ENCODE results near the gene TSC22D4. TPM values are rescaled to one million over a fixed set of nuclear protein-coding genes. Genes with fewer than 3 reads are reported as not detected.
A peak's percentile ranks its signal among the peaks of the same experiment; 100 is the strongest.

The TSC22D4 gene
- total and polyA plus RNA-seq, 9 of the 15 experiments (the other 6 are each of a cell fraction or from before 2014, with no cell fraction given), result 0.37 to 107 (median 28.7) TPM

DNA sequence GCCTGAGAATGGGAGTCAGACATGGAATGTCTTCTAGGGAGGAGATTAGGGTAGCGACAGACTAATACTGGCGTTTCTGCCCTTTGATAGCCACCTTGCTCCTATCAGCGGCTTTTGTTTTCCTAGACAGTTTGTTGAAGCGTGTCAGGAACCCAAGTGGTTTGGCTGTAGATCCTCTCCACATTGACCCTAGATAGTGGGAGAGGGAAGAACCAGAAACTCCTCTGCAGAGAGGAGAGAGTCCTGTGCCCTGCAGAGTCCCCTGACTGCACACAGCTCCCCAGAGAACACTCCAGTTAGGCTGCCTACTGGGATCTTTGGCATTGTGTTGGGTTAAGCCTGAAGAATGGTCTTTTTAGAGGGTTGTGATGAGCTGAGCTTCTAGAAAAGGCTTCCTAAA, 47.0 kb downstream of the TSC22D4 start (continued):
- TF ChIP-seq ATF1 (CRISPR knock-in tag; IDR thresholded peaks at IDR 0.05) (no peak), ATF1 (tag; IDR thresholded peaks at IDR 0.05) (no peak), RFX5 (IDR thresholded peaks at IDR 0.05; ENCODE audit: low read depth, low read length) (no peak), ZNF24 (IDR thresholded peaks at IDR 0.05) (no peak), FOXM1 (IDR thresholded peaks at IDR 0.05; ENCODE audit: low read depth) (no peak), FOXM1 (CRISPR knock-in tag; IDR thresholded peaks at IDR 0.05; ENCODE audit: low read depth) (no peak), KAT7 (CRISPR knock-in tag; IDR thresholded peaks at IDR 0.05; ENCODE audit: borderline replicate concordance) (peak; percentile 73; the same call in 1 of the 2 replicates), JUND (IDR thresholded peaks at IDR 0.05; ENCODE audit: borderline replicate concordance, low read depth, low read length) (no peak), JUND (tag; IDR thresholded peaks at IDR 0.05; ENCODE audit: borderline replicate concordance, low read depth, low read length) (no peak; the same call in 2 of the 3 replicates), ZNF316 (IDR thresholded peaks at IDR 0.05) (no peak), ADNP (tag; IDR thresholded peaks at IDR 0.05) (no peak), MCM2 (IDR thresholded peaks at IDR 0.05; ENCODE audit: low read depth) (no peak), ZNF75A (CRISPR knock-in tag; IDR thresholded peaks at IDR 0.05) (no peak), BRF1 (IDR thresholded peaks at IDR 0.05; ENCODE audit: borderline replicate concordance, extremely low read depth, insufficient read length) (no peak), STAT5B (CRISPR knock-in tag; IDR thresholded peaks at IDR 0.05) (no peak), ESRRA (IDR thresholded peaks at IDR 0.05; ENCODE audit: borderline replicate concordance, low read depth) (no peak), ZNF644 (tag; IDR thresholded peaks at IDR 0.05; ENCODE audit: low read depth) (no peak), BDP1 (IDR thresholded peaks at IDR 0.05; ENCODE audit: insufficient read depth, insufficient read length) (no peak), ATF7 (IDR thresholded peaks at IDR 0.05) (no peak), SIRT6 (IDR thresholded peaks at IDR 0.05; ENCODE audit: low read depth, low read length) (no peak), ZSCAN29 (IDR thresholded peaks at IDR 0.05) (no peak), CBX5 (IDR thresholded peaks at IDR 0.05; ENCODE audit: borderline replicate concordance, low read depth) (no peak), CC2D1A (IDR thresholded peaks at IDR 0.05) (no peak)
- TF ChIP-seq, protein P1, sequence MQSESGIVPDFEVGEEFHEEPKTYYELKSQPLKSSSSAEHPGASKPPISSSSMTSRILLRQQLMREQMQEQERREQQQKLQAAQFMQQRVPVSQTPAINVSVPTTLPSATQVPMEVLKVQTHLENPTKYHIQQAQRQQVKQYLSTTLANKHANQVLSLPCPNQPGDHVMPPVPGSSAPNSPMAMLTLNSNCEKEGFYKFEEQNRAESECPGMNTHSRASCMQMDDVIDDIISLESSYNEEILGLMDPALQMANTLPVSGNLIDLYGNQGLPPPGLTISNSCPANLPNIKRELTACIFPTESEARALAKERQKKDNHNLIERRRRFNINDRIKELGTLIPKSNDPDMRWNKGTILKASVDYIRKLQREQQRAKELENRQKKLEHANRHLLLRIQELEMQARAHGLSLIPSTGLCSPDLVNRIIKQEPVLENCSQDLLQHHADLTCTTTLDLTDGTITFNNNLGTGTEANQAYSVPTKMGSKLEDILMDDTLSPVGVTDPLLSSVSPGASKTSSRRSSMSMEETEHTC (IDR thresholded peaks at IDR 0.05), result no peak
- TF ChIP-seq, protein P2, sequence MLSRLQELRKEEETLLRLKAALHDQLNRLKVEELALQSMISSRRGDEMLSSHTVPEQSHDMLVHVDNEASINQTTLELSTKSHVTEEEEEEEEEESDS (CRISPR knock-in tag; IDR thresholded peaks at IDR 0.05), result no peak
- TF ChIP-seq, protein P3, sequence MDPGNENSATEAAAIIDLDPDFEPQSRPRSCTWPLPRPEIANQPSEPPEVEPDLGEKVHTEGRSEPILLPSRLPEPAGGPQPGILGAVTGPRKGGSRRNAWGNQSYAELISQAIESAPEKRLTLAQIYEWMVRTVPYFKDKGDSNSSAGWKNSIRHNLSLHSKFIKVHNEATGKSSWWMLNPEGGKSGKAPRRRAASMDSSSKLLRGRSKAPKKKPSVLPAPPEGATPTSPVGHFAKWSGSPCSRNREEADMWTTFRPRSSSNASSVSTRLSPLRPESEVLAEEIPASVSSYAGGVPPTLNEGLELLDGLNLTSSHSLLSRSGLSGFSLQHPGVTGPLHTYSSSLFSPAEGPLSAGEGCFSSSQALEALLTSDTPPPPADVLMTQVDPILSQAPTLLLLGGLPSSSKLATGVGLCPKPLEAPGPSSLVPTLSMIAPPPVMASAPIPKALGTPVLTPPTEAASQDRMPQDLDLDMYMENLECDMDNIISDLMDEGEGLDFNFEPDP (CRISPR knock-in tag; IDR thresholded peaks at IDR 0.05), result no peak
- TF ChIP-seq, protein P4, sequence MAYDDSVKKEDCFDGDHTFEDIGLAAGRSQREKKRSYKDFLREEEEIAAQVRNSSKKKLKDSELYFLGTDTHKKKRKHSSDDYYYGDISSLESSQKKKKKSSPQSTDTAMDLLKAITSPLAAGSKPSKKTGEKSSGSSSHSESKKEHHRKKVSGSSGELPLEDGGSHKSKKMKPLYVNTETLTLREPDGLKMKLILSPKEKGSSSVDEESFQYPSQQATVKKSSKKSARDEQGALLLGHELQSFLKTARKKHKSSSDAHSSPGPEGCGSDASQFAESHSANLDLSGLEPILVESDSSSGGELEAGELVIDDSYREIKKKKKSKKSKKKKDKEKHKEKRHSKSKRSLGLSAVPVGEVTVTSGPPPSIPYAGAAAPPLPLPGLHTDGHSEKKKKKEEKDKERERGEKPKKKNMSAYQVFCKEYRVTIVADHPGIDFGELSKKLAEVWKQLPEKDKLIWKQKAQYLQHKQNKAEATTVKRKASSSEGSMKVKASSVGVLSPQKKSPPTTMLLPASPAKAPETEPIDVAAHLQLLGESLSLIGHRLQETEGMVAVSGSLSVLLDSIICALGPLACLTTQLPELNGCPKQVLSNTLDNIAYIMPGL (CRISPR knock-in tag; IDR thresholded peaks at IDR 0.05), result no peak
- TF ChIP-seq, protein P5, sequence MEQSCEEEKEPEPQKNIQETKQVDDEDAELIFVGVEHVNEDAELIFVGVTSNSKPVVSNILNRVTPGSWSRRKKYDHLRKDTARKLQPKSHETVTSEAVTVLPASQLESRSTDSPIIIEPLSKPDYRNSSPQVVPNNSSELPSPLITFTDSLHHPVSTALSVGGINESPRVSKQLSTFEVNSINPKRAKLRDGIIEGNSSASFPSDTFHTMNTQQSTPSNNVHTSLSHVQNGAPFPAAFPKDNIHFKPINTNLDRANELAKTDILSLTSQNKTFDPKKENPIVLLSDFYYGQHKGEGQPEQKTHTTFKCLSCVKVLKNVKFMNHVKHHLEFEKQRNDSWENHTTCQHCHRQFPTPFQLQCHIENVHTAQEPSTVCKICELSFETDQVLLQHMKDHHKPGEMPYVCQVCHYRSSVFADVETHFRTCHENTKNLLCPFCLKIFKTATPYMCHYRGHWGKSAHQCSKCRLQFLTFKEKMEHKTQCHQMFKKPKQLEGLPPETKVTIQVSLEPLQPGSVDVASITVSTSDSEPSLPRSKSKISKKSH (CRISPR knock-in tag; IDR thresholded peaks at IDR 0.05), result no peak

Measured in K562 (cell line).